GM12892 (cell line): Measurements from ENCODE around the gene CTDP1.

Experiments
- POLR2A ChIP-seq: IDR thresholded peaks from 2 replicates; pipeline ENCODE4 v1.6.1; 2011; ENCODE audit warnings: low read depth, low read length, control low read depth
- POLR2AphosphoS5 ChIP-seq: IDR thresholded peaks from 2 replicates; pipeline ENCODE4 v1.6.1; 2011; ENCODE audit warnings: low read depth, low read length, control low read depth

GRCh38 chr18:79795446-79795845 is 115.8 kb downstream of the CTDP1 start:
- TF ChIP-seq POLR2AphosphoS5 = no peak
- TF ChIP-seq POLR2A = no peak
